ENCODE measurements around the gene PFKFB2.

GRCh38 chr1:207084701-207085180, 31.7 kb downstream of the PFKFB2 start:
- TF ChIP-seq, protein P1, sequence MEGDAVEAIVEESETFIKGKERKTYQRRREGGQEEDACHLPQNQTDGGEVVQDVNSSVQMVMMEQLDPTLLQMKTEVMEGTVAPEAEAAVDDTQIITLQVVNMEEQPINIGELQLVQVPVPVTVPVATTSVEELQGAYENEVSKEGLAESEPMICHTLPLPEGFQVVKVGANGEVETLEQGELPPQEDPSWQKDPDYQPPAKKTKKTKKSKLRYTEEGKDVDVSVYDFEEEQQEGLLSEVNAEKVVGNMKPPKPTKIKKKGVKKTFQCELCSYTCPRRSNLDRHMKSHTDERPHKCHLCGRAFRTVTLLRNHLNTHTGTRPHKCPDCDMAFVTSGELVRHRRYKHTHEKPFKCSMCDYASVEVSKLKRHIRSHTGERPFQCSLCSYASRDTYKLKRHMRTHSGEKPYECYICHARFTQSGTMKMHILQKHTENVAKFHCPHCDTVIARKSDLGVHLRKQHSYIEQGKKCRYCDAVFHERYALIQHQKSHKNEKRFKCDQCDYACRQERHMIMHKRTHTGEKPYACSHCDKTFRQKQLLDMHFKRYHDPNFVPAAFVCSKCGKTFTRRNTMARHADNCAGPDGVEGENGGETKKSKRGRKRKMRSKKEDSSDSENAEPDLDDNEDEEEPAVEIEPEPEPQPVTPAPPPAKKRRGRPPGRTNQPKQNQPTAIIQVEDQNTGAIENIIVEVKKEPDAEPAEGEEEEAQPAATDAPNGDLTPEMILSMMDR (IDR thresholded peaks at IDR 0.05 in 8 of 11, conservative IDR thresholded peaks at IDR 0.05 in 3 of 11) = peak; percentile 44 to 80 (median 74)
- TF ChIP-seq POLR2A (IDR thresholded peaks at IDR 0.05) = no peak

Data from spleen (tissue), 7 donors.